Progenitor cell of endocrine pancreas (in vitro differentiated cells): ENCODE data around the gene RUNX2. TPM values are rescaled to one million over a fixed set of nuclear protein-coding genes. Genes with fewer than 3 reads are reported as not detected.

Experiments used
- DNase-seq: peaks from one replicate; pipeline ENCODE4 v3.0.0; 2021; ENCODE audit warnings: low spot score; ENCODE audit not compliant: unreplicated experiment
- H3K27ac Mint-ChIP-seq: 2 replicates; pipeline ENCODE4 v1.8.0; 2021; ENCODE audit warnings: mild to moderate bottlenecking, moderate library complexity, mixed read lengths
- H3K27me3 Mint-ChIP-seq: 2 replicates; pipeline ENCODE4 v1.8.0; 2021; ENCODE audit warnings: mixed read lengths
- H3K36me3 Mint-ChIP-seq: 2 replicates; pipeline ENCODE4 v1.8.0; 2022; ENCODE audit warnings: mixed read lengths; ENCODE audit not compliant: insufficient read depth
- H3K4me1 Mint-ChIP-seq: 2 replicates; pipeline ENCODE4 v1.8.0; 2021; ENCODE audit warnings: low read depth, mixed read lengths
- H3K4me3 Mint-ChIP-seq: 2 replicates; pipeline ENCODE4 v1.8.0; 2021; ENCODE audit warnings: low read depth, mild to moderate bottlenecking, moderate library complexity, mixed read lengths
- H3K9me3 Mint-ChIP-seq: 2 replicates; pipeline ENCODE4 v1.8.0; 2021; ENCODE audit warnings: low read depth, mixed read lengths
- total RNA-seq: library from RNA; stranded (reverse); gene quantifications from 2 replicates; pipeline ENCODE4 v1.2.1, GENCODE V29; 2021
- TF ChIP-seq, protein P1 (sequence below): fragments of 200-600 bp; sonication (generic); IDR thresholded peaks from one replicate; pipeline ENCODE4 v1.5.0; 2021; ENCODE audit warnings: antibody characterized with exemption, mild to moderate bottlenecking; ENCODE audit not compliant: unreplicated experiment

RUNX2 gene
- total RNA-seq, 1 donor from 2014 or later = 0.46 TPM

DNA sequence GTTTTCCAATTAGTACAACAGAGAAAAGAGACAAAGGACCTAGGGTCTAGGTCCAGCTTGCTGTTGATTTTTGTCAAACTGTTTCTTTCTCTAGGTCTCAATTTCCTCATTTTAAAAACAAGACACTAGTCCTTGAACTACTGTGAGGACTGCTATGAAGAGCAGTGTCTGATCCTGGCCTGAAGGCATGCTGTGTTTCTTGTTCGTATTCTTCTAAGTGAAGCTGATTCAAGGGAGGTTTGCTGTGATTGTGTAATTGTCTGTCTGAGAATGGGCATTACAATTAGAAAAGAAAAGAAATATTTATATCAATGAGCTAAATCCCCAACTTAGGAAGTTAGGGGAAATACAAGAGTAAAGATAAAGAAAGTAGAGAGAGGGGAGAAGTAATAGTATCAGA is 277.8 kb downstream of the RUNX2 start:
- Mint-ChIP-seq H3K9me3 (peaks cover 7% of the 10 kb centered on the region), H3K27ac (no peak overlapping the region), H3K4me1 (peaks cover 13% of the 10 kb centered on the region), H3K27me3 (peaks cover 3% of the 10 kb centered on the region), H3K4me3 (no peak overlapping the region), H3K36me3 (no peaks in the 10 kb centered on the region)
- DNase-seq = no peak
- TF ChIP-seq, protein P1, sequence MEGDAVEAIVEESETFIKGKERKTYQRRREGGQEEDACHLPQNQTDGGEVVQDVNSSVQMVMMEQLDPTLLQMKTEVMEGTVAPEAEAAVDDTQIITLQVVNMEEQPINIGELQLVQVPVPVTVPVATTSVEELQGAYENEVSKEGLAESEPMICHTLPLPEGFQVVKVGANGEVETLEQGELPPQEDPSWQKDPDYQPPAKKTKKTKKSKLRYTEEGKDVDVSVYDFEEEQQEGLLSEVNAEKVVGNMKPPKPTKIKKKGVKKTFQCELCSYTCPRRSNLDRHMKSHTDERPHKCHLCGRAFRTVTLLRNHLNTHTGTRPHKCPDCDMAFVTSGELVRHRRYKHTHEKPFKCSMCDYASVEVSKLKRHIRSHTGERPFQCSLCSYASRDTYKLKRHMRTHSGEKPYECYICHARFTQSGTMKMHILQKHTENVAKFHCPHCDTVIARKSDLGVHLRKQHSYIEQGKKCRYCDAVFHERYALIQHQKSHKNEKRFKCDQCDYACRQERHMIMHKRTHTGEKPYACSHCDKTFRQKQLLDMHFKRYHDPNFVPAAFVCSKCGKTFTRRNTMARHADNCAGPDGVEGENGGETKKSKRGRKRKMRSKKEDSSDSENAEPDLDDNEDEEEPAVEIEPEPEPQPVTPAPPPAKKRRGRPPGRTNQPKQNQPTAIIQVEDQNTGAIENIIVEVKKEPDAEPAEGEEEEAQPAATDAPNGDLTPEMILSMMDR = no peak

DNA sequence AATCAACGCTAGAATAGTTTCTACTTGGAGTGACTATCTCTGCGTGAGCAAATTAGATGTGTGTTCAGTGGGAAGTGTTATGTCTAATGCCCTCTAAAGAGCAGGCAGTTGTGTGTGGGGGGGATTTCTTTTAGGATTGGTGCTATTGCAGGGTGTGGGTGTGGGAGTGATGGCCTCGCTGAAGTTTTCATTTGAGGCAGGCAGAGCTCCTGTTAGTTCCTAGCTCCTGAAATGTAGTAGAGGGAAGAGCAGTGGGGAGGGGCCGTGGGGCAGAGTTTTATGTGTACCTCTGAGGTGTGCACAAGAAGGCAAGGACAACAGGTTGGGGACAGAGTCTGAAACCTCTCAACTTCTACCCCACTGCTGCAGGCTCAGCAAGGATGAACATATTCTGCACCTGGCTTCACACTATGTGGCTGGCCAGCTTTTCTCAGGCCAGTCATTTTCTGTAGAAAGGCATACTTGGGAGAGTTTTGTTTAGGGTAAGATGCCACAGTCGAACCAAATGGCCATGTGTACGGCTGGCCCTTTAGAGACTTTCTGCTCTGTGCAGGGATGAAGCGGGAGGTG is 278.8 kb downstream of the RUNX2 start:
- H3K4me3 Mint-ChIP-seq = no peak overlapping the region

DNA sequence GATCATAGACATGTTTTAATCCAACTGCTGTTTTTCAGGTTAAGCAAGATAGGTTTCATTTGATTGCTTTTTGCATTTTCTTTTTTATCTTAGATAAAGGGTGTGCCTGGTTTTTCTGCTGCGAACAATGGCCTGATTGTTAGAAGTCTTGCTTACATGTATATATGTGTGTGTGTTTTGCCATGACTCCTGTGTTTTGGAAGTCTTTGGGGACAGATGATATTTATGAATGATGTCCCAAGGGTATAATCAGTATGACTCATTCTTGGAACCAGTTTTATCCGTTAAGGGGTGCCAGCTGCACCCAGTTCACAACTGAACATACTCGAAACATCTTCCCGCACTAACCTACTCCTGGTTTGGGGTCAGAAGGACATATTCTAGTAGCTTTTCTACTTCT is 279.7 kb downstream of the RUNX2 start:
- TF ChIP-seq, protein P1 = no peak
- H3K4me1 Mint-ChIP-seq = peaks cover 13% of the 10 kb centered on the region
- no peaks in the 10 kb centered on the region for H3K36me3 Mint-ChIP-seq
- H3K27me3 Mint-ChIP-seq = peaks cover 3% of the 10 kb centered on the region
- DNase-seq = no peak
- H3K27ac Mint-ChIP-seq = no peak overlapping the region
- H3K9me3 Mint-ChIP-seq = peaks cover 7% of the 10 kb centered on the region
- H3K4me3 Mint-ChIP-seq = no peak overlapping the region

More for the DNA sequence above, 278.8 kb downstream of the RUNX2 start:
- no peak for DNase-seq
- Mint-ChIP-seq H3K4me1 (peaks cover 13% of the 10 kb centered on the region), H3K27ac (no peak overlapping the region), H3K9me3 (peaks cover 7% of the 10 kb centered on the region), H3K36me3 (no peaks in the 10 kb centered on the region), H3K27me3 (peaks cover 3% of the 10 kb centered on the region)
- TF ChIP-seq, protein P1 = no peak

DNA sequence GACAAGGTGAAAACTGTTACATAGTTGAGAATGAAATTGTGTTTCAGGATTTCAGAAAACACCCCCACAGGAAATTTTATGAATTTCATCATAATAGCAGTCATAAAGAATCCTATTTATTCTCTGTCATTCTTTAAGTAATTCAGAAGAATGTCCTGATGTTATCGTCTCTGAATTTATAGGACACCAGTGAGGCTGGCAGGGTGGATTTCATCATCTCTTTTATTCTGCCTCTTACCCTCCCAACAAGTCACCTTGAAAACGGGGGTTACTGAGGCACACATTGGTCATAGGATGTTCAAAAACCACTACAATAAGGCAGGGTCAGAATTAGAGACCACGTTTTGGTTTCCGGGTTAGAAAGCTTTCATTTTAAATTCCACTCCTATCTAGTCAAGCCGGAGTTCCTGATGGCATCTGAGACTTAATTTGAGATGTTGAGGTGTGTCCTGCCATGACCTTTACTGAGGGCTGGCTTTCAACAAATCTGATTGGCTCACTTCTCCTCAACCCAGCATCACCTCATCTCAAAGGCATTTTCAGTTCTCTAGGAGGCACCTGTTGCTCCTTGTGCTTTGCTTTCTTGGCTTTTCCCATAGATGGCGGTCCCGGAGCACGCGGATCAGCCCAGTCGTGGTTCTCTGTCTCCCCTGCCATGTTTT is 280.3 kb downstream of the RUNX2 start:
- DNase-seq = no peak
- Mint-ChIP-seq H3K4me1 (peaks cover 13% of the 10 kb centered on the region), H3K27me3 (peaks cover 3% of the 10 kb centered on the region), H3K27ac (no peak overlapping the region), H3K9me3 (peaks cover 7% of the 10 kb centered on the region), H3K36me3 (no peaks in the 10 kb centered on the region), H3K4me3 (no peak overlapping the region)
- TF ChIP-seq, protein P1 = no peak

DNA sequence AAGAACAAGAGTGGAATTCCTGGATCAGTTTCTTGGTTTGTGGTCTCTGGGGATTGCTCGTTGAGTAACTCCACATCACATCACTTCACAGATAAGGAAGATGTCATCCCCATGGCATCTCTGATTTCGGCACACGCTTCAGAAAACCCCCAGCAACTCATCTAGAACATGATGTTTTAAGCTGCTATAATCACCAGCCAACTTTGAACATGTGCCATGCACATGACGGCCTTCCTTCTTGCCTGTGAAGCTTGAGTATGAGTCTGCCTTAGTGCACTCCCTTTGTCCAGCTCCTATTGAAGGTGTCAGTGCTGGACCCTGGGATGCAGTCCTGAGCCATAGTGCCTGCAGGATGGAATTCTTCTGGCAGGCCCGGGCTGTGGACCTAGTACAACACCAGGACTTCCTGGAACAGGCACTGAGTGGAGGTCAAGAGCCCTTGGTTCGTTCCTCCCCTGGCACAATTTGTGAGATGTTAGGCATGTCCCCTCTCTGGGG is 281.1 kb downstream of the RUNX2 start:
- no peak overlapping the region for H3K4me3 Mint-ChIP-seq

More for the DNA sequence above, 281.1 kb downstream of the RUNX2 start:
- peaks cover 1% of the 10 kb centered on the region for H3K27me3 Mint-ChIP-seq
- H3K27ac Mint-ChIP-seq = no peak overlapping the region
- H3K9me3 Mint-ChIP-seq = peaks cover 2% of the 10 kb centered on the region
- H3K4me1 Mint-ChIP-seq = peaks cover 13% of the 10 kb centered on the region
- no peak for DNase-seq
- H3K36me3 Mint-ChIP-seq = no peaks in the 10 kb centered on the region
- TF ChIP-seq, protein P1 = no peak
